GM19395 (cell line): Measurements from ENCODE around the gene CCDC92.
"Not testable (repeated sequence)": the region's sequence is repeated elsewhere in the genome, so short reads cannot be mapped to it uniquely, and the experiment has no call there.

Experiments
- ATAC-seq: cut with Tn5 transposase; IDR thresholded peaks from one replicate; pipeline ENCODE4 v1.9.1; 2021; ENCODE audit warnings: mild to moderate bottlenecking, moderate library complexity; ENCODE audit not compliant: unreplicated experiment

CCDC92 gene

GRCh38 chr12:123911672-123912409 lies 60.8 kb downstream of the CCDC92 start:
- ATAC-seq = not testable (repeated sequence)

GRCh38 chr12:123910761-123911193 lies 61.9 kb downstream of the CCDC92 start:
- no peak for ATAC-seq

GRCh38 chr12:123910057-123910456 lies 62.6 kb downstream of the CCDC92 start:
- no peak for ATAC-seq

DNA sequence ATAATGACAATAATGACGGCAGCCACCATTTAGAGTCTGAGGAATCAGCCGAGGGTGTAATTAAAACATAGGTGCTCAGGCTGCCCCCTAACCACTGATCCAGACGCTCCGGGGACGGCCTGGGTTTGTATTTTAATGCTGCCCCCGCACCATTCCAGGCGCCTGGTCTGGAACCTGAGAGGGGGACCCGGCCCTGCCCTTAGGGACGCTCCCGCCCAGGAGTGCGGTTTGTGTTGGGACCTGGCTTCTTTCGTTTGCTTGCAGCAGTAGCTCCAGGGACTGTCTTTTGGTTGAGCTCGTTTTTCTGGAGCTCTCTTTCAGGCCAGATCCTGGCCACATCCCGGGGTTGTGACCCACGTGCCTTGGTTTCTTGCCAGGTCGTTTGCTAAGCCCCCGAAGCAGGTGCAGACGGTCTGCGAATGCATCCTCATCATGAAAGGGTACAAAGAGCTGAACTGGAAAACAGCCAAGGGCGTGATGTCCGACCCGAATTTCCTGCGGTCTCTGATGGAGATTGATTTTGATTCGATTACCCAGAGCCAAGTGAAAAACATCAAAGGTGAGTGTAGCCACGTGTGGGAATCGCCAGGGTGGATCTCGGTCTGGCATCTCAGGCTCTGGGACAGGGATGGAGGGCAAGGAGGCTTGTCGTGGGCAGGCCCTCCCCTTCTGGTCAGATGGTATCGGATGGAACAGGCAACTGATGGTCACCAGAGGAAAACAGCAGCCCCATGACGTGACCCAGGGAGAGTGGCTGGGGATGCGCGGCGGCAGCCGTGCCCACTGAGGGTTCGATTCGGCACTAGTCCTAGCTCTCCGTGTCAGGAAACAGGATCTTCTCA lies 63.5 kb downstream of the CCDC92 start:
- ATAC-seq = no peak

GRCh38 chr12:123907726-123908476 lies 64.7 kb downstream of the CCDC92 start:
- ATAC-seq = no peak

DNA sequence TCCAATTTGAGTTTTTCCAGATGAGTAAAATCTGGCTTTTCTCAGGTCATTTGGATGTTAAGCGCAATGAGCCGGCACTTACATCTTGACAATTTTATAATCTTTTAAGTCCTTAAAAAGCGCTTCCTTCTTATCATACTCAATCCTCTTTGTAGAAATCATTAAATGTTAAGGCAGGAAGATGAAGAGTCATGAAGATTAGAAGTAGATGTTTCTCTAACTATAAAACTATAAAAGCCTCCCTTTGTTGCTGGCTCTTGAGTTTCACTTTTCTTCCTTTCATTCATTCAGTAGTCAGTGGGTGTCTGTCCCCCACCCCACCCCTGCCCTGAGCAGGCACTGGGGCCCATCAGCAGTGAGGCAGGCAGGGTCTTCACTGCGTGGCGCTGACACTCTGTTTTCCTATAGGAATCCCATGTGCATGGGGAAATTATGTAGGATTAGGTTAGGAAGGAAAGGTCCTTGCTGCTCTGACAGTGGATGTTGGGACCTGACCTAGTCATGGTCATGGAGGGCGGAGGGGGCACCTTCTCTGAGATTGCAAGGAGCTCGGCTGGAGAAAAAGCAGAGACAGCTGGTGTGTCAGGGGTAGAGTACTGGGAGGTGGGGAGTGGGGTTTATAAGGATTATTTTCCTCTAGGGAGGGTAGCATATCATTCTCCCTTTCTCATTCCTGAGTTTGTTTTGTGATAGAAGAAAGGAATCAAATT lies 65.8 kb downstream of the CCDC92 start:
- ATAC-seq = no peak

DNA sequence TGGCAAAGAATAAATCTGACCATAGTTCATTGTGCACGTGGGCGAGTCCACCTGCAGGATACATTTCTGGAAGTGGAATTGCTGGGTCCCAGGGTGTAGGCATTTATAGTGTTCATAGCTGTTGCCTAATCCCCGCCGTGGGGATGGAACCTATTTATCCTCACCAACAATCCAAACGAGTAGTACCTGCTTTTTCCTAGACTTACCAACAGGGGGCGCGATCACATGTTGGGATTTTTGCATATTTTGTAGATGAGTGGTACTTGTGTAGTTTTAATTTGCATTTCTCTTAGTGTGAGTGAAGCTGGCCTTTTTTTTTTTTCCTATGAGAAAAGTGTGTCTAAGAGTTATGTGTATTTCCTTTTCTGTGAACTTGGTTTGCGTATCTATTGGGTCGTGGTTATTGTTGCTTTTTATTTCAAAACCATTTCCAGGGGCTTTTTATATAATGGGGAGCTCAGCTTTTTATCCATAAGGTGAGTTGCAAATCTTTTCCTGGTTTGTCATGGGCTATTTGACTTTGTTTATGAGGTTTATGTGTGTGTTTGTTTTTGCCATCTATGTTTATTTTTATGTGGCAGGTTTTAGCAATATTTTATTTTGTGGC lies 67.2 kb downstream of the CCDC92 start:
- no peak for ATAC-seq

GRCh38 chr12:123903301-123904065 lies 69.1 kb downstream of the CCDC92 start:
- ATAC-seq = no peak

GRCh38 chr12:123902821-123903220 lies 69.8 kb downstream of the CCDC92 start:
- ATAC-seq = no peak

GRCh38 chr12:123900871-123901376 lies 71.7 kb downstream of the CCDC92 start:
- no peak for ATAC-seq

DNA sequence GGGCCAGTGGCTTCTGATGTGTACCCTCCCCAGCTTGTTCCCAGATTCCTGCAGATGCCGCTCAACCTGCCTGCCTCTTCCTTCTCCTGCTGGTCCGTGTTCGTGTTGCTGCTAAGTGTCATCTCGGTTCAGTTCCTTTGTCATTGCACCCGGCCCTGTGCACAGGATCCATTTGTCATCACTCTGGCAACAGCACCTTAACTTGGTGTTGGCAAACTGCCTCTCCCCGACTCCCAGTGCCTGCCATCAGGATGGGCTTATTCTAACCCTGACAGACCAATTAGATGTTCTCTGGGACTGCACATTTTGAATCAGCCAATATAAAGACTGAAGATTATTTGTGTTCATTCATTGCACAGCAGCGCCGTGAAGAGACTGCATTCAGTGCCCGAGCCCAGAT lies 73.3 kb downstream of the CCDC92 start:
- ATAC-seq = no peak

DNA sequence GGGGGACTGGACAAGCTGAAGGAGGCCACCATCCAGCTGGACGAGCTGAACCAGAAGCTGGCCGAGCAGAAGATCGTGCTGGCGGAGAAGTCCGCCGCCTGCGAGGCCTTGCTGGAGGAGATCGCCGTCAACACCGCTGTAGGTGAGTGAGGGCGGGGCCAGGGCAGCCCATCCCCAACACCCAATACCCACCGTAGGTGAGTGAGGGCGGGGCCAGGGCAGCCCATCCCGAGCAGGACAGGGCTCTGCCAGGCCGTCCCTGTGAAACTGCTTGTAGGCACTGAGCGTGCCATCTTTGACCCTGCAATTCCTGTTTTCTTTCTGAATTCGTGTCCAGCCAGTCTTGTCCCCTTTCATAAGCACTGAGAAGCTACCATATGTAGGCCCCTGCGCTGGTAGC lies 74.0 kb downstream of the CCDC92 start:
- no peak for ATAC-seq

GRCh38 chr12:123897221-123897620 lies 75.4 kb downstream of the CCDC92 start:
- no peak for ATAC-seq

GRCh38 chr12:123896767-123897166 lies 75.9 kb downstream of the CCDC92 start:
- ATAC-seq = no peak

DNA sequence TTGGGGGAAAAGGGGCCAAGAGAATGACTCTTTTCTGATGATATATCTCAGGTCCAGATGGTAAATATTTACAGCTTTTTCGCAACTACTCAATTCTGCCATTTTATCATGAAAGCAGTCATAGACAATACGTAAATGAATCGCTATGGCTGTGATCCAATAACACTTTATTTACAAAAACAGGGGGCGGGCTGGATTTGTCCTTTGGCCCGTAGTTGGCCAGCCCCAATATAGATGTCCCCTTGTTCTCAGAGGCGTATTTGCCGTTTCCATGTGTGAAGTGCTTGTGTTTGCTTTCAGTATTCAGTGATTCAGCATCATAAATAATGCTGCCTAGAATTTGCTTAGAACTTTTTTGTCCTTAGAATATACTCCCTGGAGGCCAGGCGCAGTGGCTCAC lies 77.2 kb downstream of the CCDC92 start:
- ATAC-seq = no peak

DNA sequence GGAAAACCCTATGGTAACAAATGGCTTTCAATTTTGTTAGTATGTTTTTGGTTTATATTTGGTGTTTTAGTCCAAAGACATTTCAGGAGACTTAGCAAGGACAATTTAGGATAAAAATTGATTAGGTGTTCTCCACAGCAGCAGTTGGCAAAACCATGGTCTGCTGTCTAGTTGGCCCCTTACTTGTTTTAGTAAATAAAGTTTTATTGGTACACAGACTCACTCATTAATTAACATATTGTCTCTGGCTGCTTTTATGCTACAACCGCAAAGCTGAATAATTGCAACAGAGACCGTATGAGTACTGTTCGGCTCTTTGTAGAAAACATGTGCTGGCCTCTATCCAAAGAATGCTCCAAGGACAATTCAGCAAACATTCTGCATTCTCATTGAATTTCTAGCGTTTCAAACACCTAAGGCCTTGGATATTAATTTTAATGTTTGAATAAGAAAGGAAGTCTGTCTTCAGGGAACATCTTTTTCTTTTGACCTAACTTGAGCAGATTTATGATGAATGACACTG lies 77.7 kb downstream of the CCDC92 start:
- no peak for ATAC-seq

DNA sequence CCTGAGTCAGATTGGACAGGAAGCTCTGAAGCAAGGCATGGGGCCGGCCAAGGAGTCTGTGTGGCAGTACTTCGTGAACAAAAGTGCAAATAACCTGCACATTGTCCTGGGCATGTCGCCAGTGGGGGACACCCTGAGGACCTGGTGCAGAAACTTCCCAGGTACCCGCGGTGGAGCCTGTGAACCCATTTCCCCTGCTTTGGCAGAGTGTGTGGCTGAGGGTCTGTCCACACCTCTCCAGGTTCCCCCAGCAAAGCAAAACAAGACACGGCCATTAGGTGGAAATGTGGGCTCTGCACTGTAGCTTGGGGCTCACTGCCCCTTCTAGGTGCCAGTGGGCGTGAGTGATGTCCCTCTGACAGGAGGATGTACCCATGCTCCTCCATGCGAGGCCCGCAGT lies 79.4 kb downstream of the CCDC92 start:
- ATAC-seq = no peak

GRCh38 chr12:123892853-123893252 lies 79.8 kb downstream of the CCDC92 start:
- no peak for ATAC-seq

- ATAC-seq = no peak
These were observed 80.5 kb downstream of the CCDC92 start for GRCh38 chr12:123892180-123892559.
